HG02678 (cell line): Measurements from ENCODE around the gene RBM45.
"Not testable (repeated sequence)": the region's sequence is repeated elsewhere in the genome, so short reads cannot be mapped to it uniquely, and the experiment has no call there.

Source experiments
- ATAC-seq: cut with Tn5 transposase; IDR thresholded peaks from one replicate; pipeline ENCODE4 v1.9.1; 2021; ENCODE audit warnings: mild to moderate bottlenecking, moderate library complexity; ENCODE audit not compliant: unreplicated experiment

RBM45 gene, protein sequence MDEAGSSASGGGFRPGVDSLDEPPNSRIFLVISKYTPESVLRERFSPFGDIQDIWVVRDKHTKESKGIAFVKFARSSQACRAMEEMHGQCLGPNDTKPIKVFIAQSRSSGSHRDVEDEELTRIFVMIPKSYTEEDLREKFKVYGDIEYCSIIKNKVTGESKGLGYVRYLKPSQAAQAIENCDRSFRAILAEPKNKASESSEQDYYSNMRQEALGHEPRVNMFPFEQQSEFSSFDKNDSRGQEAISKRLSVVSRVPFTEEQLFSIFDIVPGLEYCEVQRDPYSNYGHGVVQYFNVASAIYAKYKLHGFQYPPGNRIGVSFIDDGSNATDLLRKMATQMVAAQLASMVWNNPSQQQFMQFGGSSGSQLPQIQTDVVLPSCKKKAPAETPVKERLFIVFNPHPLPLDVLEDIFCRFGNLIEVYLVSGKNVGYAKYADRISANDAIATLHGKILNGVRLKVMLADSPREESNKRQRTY

DNA sequence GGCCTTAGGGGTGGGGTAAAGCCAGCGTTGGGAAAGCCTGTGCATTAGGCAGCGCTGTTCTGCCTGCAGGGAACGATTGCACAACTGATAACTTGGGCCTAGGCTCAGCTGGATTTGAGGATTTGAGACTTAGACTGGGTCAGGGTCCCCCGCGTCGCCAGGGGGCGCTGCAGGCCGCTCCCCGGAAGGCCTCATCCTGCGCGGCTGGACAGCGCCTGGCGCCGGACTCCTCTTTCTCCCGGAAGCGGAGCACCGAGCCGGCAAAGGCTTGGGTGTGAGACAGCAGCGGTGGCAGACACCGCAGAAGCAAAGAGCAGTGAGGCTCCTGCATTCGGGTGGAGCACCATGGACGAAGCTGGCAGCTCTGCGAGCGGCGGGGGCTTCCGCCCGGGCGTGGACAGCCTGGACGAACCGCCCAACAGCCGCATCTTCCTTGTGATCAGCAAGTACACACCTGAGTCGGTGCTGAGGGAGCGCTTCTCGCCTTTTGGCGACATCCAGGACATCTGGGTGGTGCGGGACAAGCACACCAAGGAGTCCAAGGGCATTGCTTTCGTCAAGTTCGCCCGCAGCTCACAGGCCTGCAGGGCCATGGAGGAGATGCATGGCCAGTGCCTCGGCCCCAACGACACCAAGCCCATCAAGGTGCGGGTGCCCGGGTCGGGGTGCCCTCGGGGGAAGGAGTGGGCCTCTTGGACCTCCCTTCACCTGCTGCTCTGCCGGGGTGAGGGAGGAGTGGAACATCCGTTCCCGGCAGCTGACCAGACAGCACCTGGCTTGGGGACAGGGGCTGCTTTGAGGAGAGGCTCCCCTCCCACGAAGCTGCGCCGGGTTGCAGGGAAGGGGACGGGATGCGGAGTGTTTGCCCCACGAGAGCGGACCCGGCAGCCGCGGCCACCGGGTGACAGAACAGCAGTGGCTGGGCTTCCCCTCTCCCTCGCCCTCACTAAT, at the start of gene RBM45:
RBM45 (plus strand) TSS at position 236 of the 951 bp plus-strand sequence; CDS start at position 346, 110 bp downstream.
- peak; percentile 91 for ATAC-seq

DNA sequence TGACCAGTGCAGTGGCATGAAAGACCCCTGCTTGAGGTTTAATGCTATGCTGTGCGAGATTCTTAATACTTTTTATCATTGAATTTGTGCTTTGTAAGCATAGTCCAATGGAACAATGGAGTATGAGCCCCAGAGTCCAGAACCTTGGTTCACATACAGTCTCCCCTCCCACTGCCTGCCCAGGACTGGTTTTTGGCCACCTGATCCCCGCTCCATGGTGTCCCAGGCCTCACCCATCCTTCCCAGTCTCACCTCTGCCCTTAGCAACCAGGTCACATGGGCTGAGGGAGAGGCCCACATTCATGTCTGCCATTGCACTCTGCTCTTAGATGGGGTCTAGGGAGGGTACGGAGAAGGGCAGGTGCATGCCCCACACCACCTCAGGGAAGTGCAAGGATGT, 45.9 kb upstream of the RBM45 start:
- ATAC-seq: no peak

DNA sequence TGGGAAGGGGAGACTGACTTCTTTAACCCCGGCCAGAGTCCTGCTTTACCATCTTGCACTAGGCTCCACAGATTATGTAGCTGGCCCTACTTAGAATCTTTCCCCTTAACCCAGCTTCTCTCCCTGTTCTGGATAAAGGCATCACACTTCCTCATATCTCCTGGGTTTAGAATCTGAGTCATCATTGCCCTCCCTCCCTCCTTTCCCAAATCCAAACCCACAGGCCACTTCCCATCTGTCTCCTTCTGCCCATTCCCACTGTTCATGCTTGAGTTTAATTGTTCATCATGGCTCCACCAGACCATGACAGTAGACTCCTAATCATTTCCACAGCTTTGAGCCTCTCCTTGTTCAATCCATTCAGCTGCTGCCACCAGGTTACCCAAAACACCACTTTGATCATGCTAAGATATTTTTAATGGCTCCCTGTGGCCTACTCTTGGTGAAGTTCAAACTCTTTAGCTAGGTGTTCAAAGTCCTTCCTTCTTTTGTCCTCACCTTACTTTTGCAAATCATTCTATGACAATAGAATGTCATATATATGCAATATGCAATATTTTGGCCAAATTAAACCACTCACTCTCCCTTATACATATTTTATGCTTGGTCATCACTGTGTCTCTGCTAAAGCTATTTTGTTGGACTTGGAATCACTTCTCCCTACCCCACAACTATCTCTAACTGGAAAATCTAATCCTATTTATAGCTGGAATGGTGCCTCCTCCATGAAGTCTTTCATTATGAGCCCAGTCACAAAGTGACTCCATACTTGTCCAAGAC, 45.2 kb upstream of the RBM45 start:
- ATAC-seq: no peak

DNA sequence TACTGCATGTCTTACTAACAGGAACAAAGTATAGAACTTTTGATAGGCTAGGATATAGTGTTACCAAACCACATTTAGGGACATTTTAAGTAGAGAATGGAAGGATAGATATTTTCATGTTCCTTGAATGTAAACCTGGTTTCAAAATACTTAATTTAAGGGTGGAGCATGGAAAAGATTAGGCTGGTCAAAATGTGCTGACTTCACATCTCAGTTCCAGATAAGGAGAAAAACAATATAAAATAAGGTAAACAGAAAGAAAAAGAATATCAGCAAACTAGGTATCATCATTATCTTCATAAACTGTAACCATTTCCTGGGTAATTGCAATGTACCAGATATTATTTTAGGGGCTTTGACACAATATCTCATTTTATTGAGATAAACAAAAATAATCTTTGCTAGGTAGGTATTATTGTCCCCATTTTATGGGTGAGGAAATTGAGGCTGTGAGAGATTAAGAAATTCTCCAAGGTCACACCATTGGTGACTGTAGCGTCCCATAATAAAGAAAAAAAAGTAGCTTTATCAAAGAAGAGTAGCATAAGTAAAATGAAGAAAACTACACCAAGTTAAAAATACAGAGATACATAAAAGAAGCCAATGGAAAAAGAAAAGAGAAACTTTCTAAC, 43.3 kb upstream of the RBM45 start:
- no peak for ATAC-seq

DNA sequence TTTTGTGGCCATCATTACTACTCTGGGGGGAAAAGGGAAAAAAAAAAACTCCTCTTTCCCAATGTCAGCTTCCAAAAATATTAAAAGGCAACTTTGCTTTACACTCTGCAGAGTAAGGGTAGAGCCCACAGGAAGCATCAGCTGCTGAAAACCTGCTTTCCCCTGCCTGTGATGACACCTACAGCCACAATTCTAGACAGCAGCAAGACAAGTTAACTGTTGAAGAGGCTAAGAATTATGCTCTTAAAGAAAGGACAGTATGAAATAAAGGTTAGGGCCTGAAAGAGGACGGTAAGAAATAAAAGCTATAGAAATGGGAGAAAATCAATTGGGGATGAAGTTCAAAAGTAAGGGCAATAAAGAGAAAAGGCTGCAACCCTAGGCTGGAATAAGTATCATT, 42.7 kb upstream of the RBM45 start:
- ATAC-seq: no peak

DNA sequence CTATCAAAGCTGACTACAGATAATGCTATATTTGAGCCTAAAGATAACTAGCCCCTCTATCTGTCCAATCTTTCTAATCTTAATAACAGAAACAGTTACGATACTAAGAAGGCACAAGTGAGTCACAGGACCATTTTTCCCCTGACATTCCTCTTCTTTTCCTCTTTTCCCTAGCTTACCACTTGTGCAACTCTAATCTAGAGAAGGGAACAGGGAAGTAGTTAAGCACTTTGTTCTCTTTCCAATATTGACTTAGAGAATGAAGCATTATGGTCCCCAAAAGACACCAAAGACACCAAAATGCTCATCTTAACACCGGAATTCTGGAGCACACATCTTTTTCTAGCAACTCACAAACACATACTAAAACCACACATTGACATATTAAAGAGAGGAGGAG, 41.4 kb upstream of the RBM45 start:
- no peak for ATAC-seq

DNA sequence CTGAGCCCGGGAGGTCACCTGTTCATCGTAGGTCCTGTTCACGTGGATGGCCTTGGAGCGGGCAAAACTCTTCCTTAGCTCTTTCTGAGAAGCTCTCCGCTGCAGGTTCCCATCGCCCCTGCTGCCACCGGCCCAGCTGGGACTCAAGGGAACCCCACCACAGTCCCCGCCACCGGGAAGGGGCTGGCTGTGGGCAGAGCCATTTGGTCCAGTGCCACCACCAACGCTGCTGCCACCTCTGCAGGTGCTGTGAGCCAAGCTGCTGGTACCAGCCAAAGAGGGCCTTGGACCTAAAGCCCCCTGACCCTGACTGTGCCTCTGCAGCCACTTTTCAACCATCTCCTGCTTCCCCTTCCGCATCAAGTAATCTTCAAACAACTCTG, 40.2 kb upstream of the RBM45 start:
- ATAC-seq: no peak

DNA sequence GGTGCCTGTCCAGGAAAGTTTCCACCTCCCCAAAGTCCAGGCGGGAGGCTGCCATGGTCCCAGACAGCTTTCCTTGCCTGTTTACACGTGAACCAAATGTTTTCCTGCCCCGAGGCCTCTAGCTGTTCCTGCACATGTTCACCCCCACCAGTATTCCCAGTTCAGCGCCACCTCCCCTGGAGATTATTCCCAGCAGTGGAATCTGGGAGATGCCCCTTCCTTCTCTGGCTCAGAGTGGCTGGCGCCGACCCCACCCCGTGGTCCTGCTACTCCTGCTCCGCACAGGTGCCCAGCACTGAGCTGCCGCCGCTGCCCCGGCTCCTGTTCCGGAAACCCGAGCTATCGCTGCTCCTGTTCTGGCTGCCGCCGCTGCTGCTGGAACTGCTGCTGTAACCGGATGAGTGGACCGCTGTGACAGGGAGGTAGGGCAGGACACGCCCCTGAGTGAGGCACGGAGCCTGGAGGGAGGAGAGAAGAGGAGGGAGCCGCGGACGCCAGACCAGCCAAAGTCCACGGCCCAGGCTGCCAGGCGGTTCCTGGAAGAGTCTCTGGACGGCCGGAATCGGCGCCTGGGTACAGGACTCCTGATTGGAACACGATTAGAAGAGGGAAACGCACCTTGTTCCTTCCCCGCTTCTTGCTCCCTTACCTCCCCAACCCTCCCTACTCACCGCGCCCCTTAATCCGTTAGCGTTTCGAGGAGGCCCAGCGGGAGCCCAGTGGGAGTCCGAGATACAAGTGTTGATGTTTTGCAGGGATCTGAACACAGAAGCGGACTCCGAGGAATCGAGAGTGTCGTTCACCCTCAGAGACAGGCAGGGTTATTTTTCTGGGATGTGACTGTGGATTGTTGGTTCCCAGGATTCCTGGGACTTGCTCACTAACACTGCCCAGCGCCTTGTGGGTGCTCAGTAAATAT, 39.6 kb upstream of the RBM45 start, which contains the start of gene PDE11A:
PDE11A (minus strand) TSS at position 395 of the 919 bp plus-strand sequence; CDS start at position 55, 340 bp downstream.
- ATAC-seq: peak; percentile 77

DNA sequence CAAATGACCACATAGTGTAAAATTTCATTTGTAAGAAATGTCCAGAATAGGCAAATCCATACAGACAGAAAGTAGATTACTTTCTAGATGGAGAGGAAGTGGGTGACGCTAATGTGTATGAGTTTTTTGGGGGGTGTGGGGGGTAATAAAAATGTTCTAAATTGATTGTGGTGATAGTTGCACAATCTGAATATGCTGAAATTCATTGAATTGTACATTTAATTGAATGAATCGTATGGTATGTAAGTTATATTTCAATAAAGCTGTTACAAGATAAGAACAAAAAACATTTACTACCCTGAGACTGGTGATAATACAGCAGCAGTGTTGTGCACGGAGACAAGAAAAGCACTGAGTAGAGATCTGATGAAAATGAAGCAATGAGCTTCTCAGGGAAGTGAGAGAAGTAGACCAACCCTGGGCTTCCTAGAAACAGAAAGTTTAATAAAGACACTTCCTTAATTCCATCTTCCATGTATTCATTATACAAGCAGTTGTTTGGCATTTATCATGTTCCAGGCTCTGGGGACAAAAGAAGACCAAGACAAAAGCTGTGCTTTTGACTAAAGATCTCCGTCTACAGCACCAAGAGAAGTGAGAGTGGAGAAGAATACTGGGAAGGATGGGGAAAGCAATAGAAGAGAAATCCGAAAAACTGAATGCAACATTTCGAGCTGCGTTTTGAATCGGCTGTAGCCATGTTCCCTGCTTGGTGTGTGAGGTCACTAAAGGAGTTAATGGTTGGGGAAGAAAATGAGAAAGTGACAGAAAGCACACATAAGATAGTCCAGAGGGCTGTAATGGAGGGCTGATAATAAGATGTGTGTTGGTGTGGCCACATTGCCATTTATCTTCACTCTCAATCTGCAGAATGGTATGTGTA, 37.9 kb upstream of the RBM45 start:
- ATAC-seq: no peak

DNA sequence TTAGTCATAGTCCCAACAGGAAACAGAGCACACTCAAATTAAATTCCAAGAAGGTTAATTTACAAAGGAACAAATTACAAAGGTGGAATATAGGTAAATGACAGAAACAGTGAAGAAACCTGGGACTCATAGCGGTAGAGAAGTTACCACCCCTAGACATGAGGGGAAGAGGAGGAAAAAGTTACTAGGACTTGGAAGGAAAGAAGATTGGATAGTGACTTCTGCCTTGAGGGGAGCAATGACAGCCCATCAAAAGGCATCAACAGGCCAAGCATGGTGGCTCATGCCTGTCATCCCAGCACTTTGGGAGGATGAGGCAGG, 37.3 kb upstream of the RBM45 start:
- no peak for ATAC-seq

DNA sequence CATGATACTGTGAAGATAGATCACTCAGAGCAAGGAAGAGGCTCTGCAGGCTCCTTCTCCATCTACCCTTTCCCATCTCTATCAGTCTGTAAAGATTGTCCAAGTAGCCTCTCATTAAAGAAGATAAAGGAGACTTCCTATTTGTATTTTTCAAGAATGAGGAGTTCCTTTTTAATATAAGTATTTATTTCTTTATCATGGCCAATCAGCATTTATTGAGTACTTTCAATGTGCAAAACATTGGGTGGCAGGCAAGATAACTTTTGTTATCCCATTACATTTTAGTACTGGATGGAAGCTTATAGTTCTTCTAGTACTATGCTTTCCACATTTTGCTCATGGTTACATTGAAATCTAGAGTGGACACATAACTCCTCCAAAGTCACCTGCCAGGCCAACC, 36.1 kb upstream of the RBM45 start:
- no peak for ATAC-seq

DNA sequence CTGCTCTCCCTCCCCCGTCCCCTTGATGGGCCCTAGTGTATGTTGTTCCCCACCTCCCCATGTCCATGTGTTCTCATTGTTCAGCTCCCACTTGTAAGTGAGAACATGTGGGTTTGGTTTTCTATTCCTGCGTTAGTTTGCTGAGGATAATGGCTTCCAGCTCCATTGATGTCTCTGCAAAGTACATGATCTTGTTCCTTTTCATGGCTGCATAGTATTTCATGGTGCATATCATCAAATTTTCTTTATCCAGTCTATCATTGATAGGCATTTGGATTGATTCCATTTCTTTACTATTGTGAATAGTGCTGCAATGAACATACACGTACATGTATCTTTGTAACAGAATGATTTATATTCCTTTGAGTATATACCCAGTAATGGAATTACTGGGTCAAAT, 33.0 kb upstream of the RBM45 start:
- ATAC-seq: not testable (repeated sequence)

DNA sequence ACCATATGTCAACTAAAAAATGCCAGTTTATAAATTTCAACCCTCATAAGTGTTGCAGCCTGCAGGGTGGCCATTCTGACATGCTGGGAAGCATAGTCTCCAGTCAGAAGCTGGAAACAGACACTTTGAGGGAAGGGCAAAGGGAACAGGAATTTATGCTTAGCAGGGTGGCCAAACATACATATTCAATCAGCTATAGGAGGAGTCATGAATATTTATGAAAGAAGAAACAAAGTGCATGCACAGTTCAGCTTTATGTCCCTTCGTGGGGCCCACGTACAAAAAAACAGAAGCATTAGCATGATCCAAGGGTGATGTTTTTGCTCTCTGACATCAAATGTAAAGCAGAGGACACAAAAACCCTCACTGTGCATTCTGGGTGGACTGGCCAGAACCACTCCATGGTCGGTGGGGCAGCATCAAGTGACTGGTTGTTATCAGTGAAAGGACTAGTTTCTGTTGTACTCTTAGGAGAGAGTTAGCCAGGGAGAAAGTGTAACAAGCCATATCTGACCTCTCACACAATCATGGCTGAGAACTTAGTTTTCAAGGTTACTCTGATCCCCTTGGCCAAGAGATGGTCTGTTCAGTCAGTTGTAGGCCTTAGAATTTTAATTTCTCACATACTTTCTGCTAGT, 29.7 kb upstream of the RBM45 start:
- ATAC-seq: no peak

DNA sequence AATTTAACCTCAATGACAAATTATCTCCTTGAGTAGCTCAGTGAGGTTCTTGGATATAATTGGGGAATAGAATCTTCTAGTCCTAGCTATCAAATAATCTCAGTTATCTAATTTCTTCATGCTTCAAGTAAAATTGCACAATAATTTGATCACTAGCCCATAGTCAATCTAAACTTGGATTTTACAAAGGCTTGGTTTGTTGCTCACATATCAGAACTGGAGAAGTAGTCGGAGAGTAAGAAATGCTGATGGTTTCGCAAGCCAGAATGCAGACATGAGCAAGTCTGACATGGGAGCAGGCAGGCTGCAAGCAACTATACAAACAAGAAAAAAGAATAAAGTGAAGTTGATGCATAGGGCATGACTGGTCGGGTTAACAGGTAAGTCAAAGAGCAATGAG, 28.0 kb upstream of the RBM45 start:
- ATAC-seq: no peak

DNA sequence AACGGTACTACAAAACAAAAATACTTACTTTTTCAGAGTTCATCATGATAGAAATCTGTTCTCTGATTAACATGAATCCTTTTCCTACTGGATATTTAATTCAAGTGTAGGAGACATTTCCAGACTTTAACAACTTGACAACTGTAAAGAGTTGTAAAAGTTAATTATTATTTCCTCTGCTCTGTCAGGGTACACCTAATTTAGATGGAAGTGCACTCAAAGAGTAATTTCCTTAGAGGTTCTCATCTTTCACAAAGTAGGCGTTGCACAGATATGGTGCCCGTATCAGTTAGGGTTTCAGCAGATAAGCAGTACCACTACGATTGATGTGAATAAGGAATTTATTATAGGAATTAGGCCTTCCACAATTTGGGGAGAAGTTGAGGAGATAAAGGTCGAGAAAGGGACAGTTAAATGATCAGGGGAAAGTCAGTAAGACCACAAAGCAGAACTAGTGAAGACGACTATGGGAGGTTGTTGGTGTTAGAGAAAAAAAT, 23.4 kb upstream of the RBM45 start:
- no peak for ATAC-seq

DNA sequence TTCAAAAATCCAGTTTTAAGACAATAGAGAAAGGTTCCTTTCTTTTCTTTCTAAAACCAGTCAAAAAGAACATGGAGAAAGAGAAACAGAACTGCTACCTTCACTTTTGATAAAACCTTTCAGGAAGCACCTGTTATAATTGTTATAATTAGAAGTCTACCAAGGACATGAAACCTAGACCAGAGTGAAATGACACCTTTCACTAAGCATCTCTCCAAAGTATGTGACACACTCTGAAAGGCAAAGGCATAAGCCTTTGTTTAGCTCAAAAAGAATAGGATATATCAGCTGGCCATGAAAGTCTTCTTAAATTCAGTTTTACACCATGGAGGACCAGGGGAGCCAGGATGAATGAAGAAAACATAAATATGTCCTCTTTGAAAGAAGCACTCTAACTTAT, 18.8 kb upstream of the RBM45 start:
- no peak for ATAC-seq

DNA sequence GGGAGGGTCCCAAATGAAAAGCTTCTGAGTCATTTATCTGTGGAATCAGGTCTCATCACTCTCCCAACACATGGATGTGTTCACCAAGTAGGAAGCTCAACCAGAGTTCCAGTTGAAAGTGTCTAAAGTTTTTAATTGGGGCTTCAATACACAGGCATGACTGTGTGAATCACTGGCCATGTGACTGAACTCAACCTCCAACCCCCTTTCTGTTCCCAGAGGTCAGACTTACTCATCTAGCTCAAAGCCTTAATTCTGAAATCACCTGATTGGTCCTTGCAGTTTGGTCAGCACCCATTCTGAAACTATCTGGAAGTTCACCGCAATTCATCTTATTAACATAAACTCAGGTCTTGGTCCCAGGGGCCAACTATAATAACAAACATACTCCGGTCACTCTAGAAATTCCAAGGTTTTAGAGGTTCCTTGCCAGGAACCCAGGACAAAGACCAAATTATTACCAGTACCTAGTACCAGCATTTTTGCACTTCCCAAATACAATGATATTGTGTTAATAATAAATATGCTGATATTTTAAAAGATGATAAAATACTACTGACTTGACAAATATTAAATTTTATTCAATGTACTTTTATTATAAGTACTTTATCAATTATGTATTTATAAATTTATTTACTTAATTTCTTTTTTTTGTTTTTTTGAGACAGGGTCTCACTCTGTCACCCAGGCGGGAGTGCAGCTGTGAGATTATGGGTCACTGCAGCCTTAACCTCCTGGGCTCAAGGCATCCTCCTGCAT, 10.7 kb upstream of the RBM45 start:
- ATAC-seq: no peak
